Measurements from ENCODE around the gene RASD2. TPM values are rescaled to one million over a fixed set of nuclear protein-coding genes. Genes with fewer than 3 reads are reported as not detected.

Gene RASD2
- total RNA-seq, 4 donors from 2014 or later = 1.8 to 5.4 (median 1.9) TPM

GRCh38 chr22:35559354-35560005 lies 18.8 kb downstream of the RASD2 start:
- Histone ChIP-seq H3K4me1 (peaks cover 0 to 4% of the 10 kb centered on the region in 2 donors), H3K9me3 (no peaks in the 10 kb centered on the region), H3K36me3 (no peaks in the 10 kb centered on the region), H3K4me3 (no peak overlapping the region), H3K27ac (no peak overlapping the region), H3K27me3 (no peaks in the 10 kb centered on the region)
- intact Hi-C loops (cut with DNase I; ENCODE audit: low total_unique reads) = no loop called here
- no peak for DNase-seq
- no peak for ATAC-seq
- TF ChIP-seq POLR2A (IDR thresholded peaks at IDR 0.05) (no peak), CTCF (IDR thresholded peaks at IDR 0.05 in 4 of 5, conservative IDR thresholded peaks at IDR 0.05 in 1 of 5) (no peak)
- in situ Hi-C loops (cut with MboI; ENCODE audit: low sequenced_read_pairs in 4 of 4) = no loop called here

GRCh38 chr22:35560366-35560765 lies 19.7 kb downstream of the RASD2 start:
- H3K27me3 ChIP-seq = no peaks in the 10 kb centered on the region
- TF ChIP-seq POLR2A (IDR thresholded peaks at IDR 0.05) = no peak
- TF ChIP-seq CTCF (IDR thresholded peaks at IDR 0.05 in 4 of 5, conservative IDR thresholded peaks at IDR 0.05 in 1 of 5) = no peak
- no peak overlapping the region for H3K4me3 ChIP-seq
- in situ Hi-C loops (cut with MboI; ENCODE audit: low sequenced_read_pairs in 4 of 4) (no loop called here), intact Hi-C loops (cut with DNase I; ENCODE audit: low total_unique reads) (no loop called here)
- H3K36me3 ChIP-seq = no peaks in the 10 kb centered on the region
- peaks cover 0 to 9% of the 10 kb centered on the region in 2 donors for H3K4me1 ChIP-seq
- H3K9me3 ChIP-seq = no peaks in the 10 kb centered on the region
- ATAC-seq (no peak), DNase-seq (no peak)
- no peak overlapping the region for H3K27ac ChIP-seq

- no peak for DNase-seq
- no peak overlapping the region for H3K27ac ChIP-seq
- intact Hi-C loops (cut with DNase I; ENCODE audit: low total_unique reads) (no loop called here), in situ Hi-C loops (cut with MboI; ENCODE audit: low sequenced_read_pairs in 4 of 4) (no loop called here)
- ATAC-seq = no peak
- no peaks in the 10 kb centered on the region for H3K36me3 ChIP-seq
- H3K9me3 ChIP-seq = no peaks in the 10 kb centered on the region
- no peak overlapping the region for H3K4me3 ChIP-seq
- H3K27me3 ChIP-seq = no peaks in the 10 kb centered on the region
- peaks cover 0 to 9% of the 10 kb centered on the region in 2 donors for H3K4me1 ChIP-seq
- TF ChIP-seq POLR2A (IDR thresholded peaks at IDR 0.05) = no peak
- TF ChIP-seq CTCF (IDR thresholded peaks at IDR 0.05 in 4 of 5, conservative IDR thresholded peaks at IDR 0.05 in 1 of 5) = no peak
Observed at GRCh38 chr22:35560824-35561223, 20.2 kb downstream of the RASD2 start.

GRCh38 chr22:35561796-35562526 lies 21.3 kb downstream of the RASD2 start:
- intact Hi-C loops (cut with DNase I; ENCODE audit: low total_unique reads) (no loop called here), in situ Hi-C loops (cut with MboI; ENCODE audit: low sequenced_read_pairs in 4 of 4) (no loop called here)
- H3K36me3 ChIP-seq = no peaks in the 10 kb centered on the region
- no peaks in the 10 kb centered on the region for H3K9me3 ChIP-seq
- DNase-seq (no peak), ATAC-seq (no peak)
- H3K4me1 ChIP-seq = peaks cover 3 to 11% of the 10 kb centered on the region in 2 donors
- H3K27ac ChIP-seq = no peak overlapping the region
- H3K27me3 ChIP-seq = no peaks in the 10 kb centered on the region
- no peak overlapping the region for H3K4me3 ChIP-seq
- TF ChIP-seq CTCF (IDR thresholded peaks at IDR 0.05 in 4 of 5, conservative IDR thresholded peaks at IDR 0.05 in 1 of 5) = no peak
- no peak for TF ChIP-seq POLR2A (IDR thresholded peaks at IDR 0.05)

Data from gastrocnemius medialis (tissue), 4 donors.